ENCODE data around the gene FANCC. TPM values are rescaled to one million over a fixed set of nuclear protein-coding genes. Genes with fewer than 3 reads are reported as not detected.

FANCC gene
- total and polyA plus RNA-seq, 5 donors from 2014 or later, result 2.8 to 7.5 (median 5.4) TPM

- Histone ChIP-seq H3K36me3 (ENCODE audit: control insufficient read depth, insufficient read depth, low read length) (no peaks in the 10 kb centered on the region), H3K4me3 (ENCODE audit: low read depth, low read length) (no peak overlapping the region), H3K9me3 (ENCODE audit: control insufficient read depth in 2 of 2, low read length in 2 of 2) (no peaks in the 10 kb centered on the region), H3K4me1 (ENCODE audit: control insufficient read depth, insufficient read depth, low read length, poor library complexity, severe bottlenecking) (no peaks in the 10 kb centered on the region), H3K27me3 (ENCODE audit: control insufficient read depth, insufficient read depth, low read length) (no peaks in the 10 kb centered on the region), H3K27ac (ENCODE audit: insufficient read depth, low read length, poor library complexity, severe bottlenecking) (no peak overlapping the region)
- DNase-seq, result no peak
- Mint-ChIP-seq H3K27me3 (no peaks in the 10 kb centered on the region), H3K4me1 (peaks cover 0 to 2% (median under 1%) of the 10 kb centered on the region in 4 donors), H3K36me3 (peaks cover 11% of the 10 kb centered on the region), H3K4me3 (peak overlapping the region in 1 of 4 donors; percentile 58), H3K27ac (no peak overlapping the region), H3K9me3 (no peaks in the 10 kb centered on the region)
- no peak for ATAC-seq (ENCODE audit: low read depth in 2 of 2)
Measured at GRCh38 chr9:95089257-95090022, 228.1 kb downstream of the FANCC start.

DNA sequence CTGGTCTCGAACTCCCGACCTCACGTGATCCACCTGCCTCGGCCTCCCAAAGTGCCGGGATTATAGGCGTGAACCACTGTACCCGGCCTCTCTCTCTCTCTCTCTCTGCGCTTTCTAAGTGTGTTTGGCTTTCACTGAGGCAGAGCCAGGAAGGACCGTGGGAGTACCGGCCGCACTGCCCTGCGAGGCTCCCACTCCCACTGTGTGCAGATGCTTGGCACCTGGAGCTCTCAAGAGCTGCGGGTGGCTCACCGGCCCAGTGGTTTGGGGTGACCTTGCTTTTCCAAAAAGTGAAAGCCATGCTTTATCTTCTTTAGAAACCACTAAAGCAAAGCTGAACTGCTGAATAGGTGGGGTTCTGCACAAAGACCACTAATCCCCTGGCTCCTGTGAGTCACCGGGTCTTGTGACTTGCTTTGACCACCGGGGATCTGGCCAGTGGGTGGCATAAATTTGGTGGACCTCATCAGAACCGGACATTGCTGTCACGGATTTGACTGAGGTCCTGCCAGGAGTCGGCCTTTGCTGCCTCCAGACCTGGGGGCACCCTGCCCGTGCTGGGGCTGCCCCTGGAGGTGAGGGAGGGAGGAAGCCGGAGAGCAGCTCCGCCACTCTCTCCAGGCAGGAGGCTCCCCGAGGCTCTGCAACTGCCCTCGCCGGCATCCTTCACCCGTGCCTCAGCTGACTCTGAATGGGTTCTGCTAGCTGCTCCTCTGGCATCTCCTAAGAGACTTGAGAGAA is 228.9 kb downstream of the FANCC start:
- Histone ChIP-seq H3K27ac (ENCODE audit: insufficient read depth, low read length, poor library complexity, severe bottlenecking) (no peak overlapping the region), H3K9me3 (ENCODE audit: control insufficient read depth in 2 of 2, low read length in 2 of 2) (no peaks in the 10 kb centered on the region), H3K27me3 (ENCODE audit: control insufficient read depth, insufficient read depth, low read length) (no peaks in the 10 kb centered on the region), H3K4me1 (ENCODE audit: control insufficient read depth, insufficient read depth, low read length, poor library complexity, severe bottlenecking) (no peaks in the 10 kb centered on the region), H3K36me3 (ENCODE audit: control insufficient read depth, insufficient read depth, low read length) (no peaks in the 10 kb centered on the region), H3K4me3 (ENCODE audit: low read depth, low read length) (no peak overlapping the region)
- peaks cover 0 to 5% (median 2%) of the 10 kb centered on the region in 4 donors for H3K4me1 Mint-ChIP-seq
- ATAC-seq (ENCODE audit: low read depth in 2 of 2), result no peak
- H3K9me3 Mint-ChIP-seq, result no peaks in the 10 kb centered on the region
- peaks cover 19% of the 10 kb centered on the region for H3K36me3 Mint-ChIP-seq
- H3K4me3 Mint-ChIP-seq, result no peak overlapping the region
- DNase-seq, result no peak
- no peak overlapping the region for H3K27ac Mint-ChIP-seq
- H3K27me3 Mint-ChIP-seq, result no peaks in the 10 kb centered on the region

DNA sequence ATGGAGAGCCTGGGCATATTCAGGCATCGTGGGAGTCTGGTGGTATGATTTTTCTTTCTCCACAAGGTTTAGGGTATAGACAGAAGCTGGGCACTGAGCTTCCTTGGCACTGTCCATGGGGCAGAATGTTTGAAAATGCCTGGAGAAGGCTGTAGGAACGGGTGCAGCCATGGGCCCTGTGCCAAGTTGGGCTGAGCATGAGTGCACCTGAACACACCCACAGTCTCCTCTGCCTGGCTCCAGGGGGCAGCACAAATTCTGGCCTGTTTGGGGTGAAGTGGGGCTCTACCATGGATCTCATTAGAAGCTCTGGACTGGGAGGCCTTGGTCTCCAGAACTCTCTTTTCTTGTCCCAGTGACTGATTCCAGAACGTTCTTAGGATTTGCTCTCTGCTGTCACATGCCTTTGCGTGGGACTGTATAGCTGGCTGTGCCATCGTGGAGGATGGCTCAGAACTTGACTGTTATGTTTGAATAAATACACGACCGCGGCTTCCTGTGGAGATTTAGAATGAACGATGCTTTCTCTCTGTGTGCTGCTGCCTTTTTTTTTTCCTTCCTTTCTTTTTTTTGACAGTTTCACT is 229.8 kb downstream of the FANCC start:
- Histone ChIP-seq H3K27ac (ENCODE audit: insufficient read depth, low read length, poor library complexity, severe bottlenecking) (no peak overlapping the region), H3K9me3 (ENCODE audit: control insufficient read depth in 2 of 2, low read length in 2 of 2) (no peaks in the 10 kb centered on the region), H3K4me1 (ENCODE audit: control insufficient read depth, insufficient read depth, low read length, poor library complexity, severe bottlenecking) (no peaks in the 10 kb centered on the region), H3K4me3 (ENCODE audit: low read depth, low read length) (no peak overlapping the region), H3K36me3 (ENCODE audit: control insufficient read depth, insufficient read depth, low read length) (no peaks in the 10 kb centered on the region), H3K27me3 (ENCODE audit: control insufficient read depth, insufficient read depth, low read length) (no peaks in the 10 kb centered on the region)
- H3K27me3 Mint-ChIP-seq, result no peaks in the 10 kb centered on the region
- H3K9me3 Mint-ChIP-seq, result no peaks in the 10 kb centered on the region
- H3K36me3 Mint-ChIP-seq, result peaks cover 19% of the 10 kb centered on the region
- no peak overlapping the region for H3K4me3 Mint-ChIP-seq
- DNase-seq (peak in 1 of 3 donors; percentile 14), ATAC-seq (ENCODE audit: low read depth in 2 of 2) (no peak)
- H3K4me1 Mint-ChIP-seq, result peaks cover 0 to 5% (median 2%) of the 10 kb centered on the region in 4 donors
- H3K27ac Mint-ChIP-seq, result no peak overlapping the region

DNA sequence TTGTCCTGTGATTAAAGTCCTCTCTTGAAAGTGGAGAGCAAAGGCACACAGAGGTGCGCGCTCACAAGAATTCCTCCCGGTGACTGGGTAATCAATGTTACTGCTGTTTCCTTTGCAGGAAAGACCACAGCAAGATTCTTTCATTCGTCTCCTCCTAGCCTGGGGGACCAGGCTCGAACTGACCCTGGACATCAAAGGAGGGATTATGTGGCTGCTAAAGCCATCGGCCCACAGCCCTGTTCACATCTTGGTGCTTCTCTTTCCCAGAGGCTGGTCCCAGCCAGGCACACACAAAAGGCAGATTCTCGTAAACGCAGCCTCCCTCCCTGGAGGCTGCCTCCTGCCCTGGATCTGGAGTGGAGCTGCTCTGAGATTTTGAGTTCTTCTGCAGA is 230.9 kb downstream of the FANCC start:
- Mint-ChIP-seq H3K27ac (no peak overlapping the region), H3K4me3 (no peak overlapping the region), H3K27me3 (no peaks in the 10 kb centered on the region), H3K36me3 (peaks cover 24% of the 10 kb centered on the region), H3K4me1 (peaks cover 0 to 5% (median 0%) of the 10 kb centered on the region in 4 donors), H3K9me3 (no peaks in the 10 kb centered on the region)
- no peaks in the 10 kb centered on the region for H3K36me3 ChIP-seq (ENCODE audit: control insufficient read depth, insufficient read depth, low read length)
- no peaks in the 10 kb centered on the region for H3K27me3 ChIP-seq (ENCODE audit: control insufficient read depth, insufficient read depth, low read length)
- ATAC-seq (ENCODE audit: low read depth in 2 of 2) (no peak), DNase-seq (no peak)
- H3K27ac ChIP-seq (ENCODE audit: insufficient read depth, low read length, poor library complexity, severe bottlenecking), result no peak overlapping the region
- no peaks in the 10 kb centered on the region for H3K4me1 ChIP-seq (ENCODE audit: control insufficient read depth, insufficient read depth, low read length, poor library complexity, severe bottlenecking)
- H3K4me3 ChIP-seq (ENCODE audit: low read depth, low read length), result no peak overlapping the region
- no peaks in the 10 kb centered on the region for H3K9me3 ChIP-seq (ENCODE audit: control insufficient read depth in 2 of 2, low read length in 2 of 2)

DNA sequence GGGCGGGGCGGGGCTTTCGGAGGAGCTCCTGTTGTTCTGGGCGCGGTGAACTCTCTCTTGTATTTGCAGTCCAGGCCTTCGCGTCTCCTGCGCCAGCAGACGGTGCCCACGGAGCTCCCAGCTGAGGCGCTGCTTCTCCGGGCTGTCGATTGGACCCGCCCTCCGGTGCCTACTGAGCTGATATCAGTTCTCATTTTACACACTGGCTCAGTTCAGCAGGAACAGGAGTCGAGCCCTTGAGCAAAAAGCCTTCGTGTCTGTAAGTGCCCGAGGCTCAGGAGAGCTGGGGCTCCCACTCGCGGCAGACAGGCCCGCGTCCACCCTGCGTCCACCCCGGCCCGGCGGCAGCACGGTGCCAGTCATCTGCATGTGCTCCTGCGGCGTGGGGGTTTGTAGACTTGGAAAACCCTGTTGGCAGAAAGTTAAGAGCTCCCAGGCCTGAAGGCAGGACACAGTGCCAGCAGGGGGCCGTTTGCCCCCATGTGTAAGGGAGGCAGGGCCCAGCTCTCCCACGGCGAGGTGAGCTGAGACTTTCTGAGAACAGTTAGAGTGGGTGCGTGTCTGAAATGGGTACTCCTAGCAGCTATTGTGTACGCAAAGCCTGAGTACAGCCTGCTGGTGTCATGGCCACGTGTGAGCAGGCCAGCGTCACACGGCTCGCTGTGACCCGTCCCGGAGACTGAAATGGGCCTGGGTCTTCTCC is 231.5 kb downstream of the FANCC start:
- H3K27ac ChIP-seq (ENCODE audit: insufficient read depth, low read length, poor library complexity, severe bottlenecking), result no peak overlapping the region
- Mint-ChIP-seq H3K36me3 (peaks cover 27% of the 10 kb centered on the region), H3K9me3 (no peaks in the 10 kb centered on the region), H3K4me3 (no peak overlapping the region), H3K4me1 (peaks cover 0 to 5% (median 0%) of the 10 kb centered on the region in 4 donors), H3K27ac (no peak overlapping the region), H3K27me3 (no peaks in the 10 kb centered on the region)
- ATAC-seq (ENCODE audit: low read depth in 2 of 2) (no peak), DNase-seq (no peak)
- no peaks in the 10 kb centered on the region for H3K9me3 ChIP-seq (ENCODE audit: control insufficient read depth in 2 of 2, low read length in 2 of 2)
- H3K36me3 ChIP-seq (ENCODE audit: control insufficient read depth, insufficient read depth, low read length), result no peaks in the 10 kb centered on the region
- no peaks in the 10 kb centered on the region for H3K27me3 ChIP-seq (ENCODE audit: control insufficient read depth, insufficient read depth, low read length)
- no peaks in the 10 kb centered on the region for H3K4me1 ChIP-seq (ENCODE audit: control insufficient read depth, insufficient read depth, low read length, poor library complexity, severe bottlenecking)
- no peak overlapping the region for H3K4me3 ChIP-seq (ENCODE audit: low read depth, low read length)

GRCh38 chr9:95085036-95085770 is 232.3 kb downstream of the FANCC start:
- Histone ChIP-seq H3K4me1 (ENCODE audit: control insufficient read depth, insufficient read depth, low read length, poor library complexity, severe bottlenecking) (no peaks in the 10 kb centered on the region), H3K4me3 (ENCODE audit: low read depth, low read length) (no peak overlapping the region), H3K36me3 (ENCODE audit: control insufficient read depth, insufficient read depth, low read length) (no peaks in the 10 kb centered on the region), H3K27ac (ENCODE audit: insufficient read depth, low read length, poor library complexity, severe bottlenecking) (no peak overlapping the region), H3K9me3 (ENCODE audit: control insufficient read depth in 2 of 2, low read length in 2 of 2) (no peaks in the 10 kb centered on the region), H3K27me3 (ENCODE audit: control insufficient read depth, insufficient read depth, low read length) (no peaks in the 10 kb centered on the region)
- Mint-ChIP-seq H3K4me1 (peaks cover 0 to 5% (median 0%) of the 10 kb centered on the region in 4 donors), H3K27ac (no peak overlapping the region), H3K4me3 (no peak overlapping the region), H3K9me3 (no peaks in the 10 kb centered on the region), H3K36me3 (peaks cover 27% of the 10 kb centered on the region), H3K27me3 (no peaks in the 10 kb centered on the region)
- ATAC-seq (ENCODE audit: low read depth in 2 of 2) (no peak), DNase-seq (no peak)

Data from CD4-positive, CD25-positive, alpha-beta regulatory T cell (primary cell).